22Rv1 (cell line): ENCODE data around the gene MAP6.

Experiments used
- H3K27ac ChIP-seq: fragments of 450-650 bp; 2 replicates; pipeline ENCODE4 v1.5.1; 2017
- CTCF ChIP-seq: fragments of 450-650 bp; IDR thresholded peaks from 2 replicates; pipeline ENCODE4 v1.5.1; 2017; ENCODE audit warnings: mild to moderate bottlenecking
- ZFX ChIP-seq: fragments of 450-650 bp; IDR thresholded peaks from 2 replicates; pipeline ENCODE4 v1.6.1; 2017; ENCODE audit warnings: antibody characterized with exemption, borderline replicate concordance

MAP6 gene

GRCh38 chr11:75642402-75643113 lies 26.3 kb downstream of the MAP6 start:
- no peak for TF ChIP-seq ZFX
- TF ChIP-seq CTCF, result no peak
- no peak overlapping the region for H3K27ac ChIP-seq

DNA sequence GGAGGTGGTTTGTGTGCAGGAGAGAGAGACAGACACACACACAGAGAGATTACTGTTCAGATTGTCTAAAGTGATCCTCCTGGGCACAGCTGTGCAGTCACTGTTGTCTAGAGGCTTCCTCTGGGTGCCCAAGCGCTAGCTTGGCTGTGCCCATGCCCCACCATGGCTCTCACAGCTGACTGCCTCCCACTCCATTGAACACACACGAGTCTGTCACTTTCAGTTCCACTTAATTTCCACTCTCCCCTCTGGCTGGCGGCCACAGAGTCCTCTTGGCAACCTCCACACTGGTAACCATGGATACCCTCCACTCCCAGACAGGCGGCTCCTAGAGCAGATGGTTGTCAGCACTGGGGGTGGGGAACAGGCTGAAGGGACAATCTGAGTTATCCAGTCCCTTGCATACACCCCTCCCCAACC lies 29.1 kb downstream of the MAP6 start:
- no peak overlapping the region for H3K27ac ChIP-seq
- no peak for TF ChIP-seq CTCF
- TF ChIP-seq ZFX, result no peak

GRCh38 chr11:75637998-75638397 lies 30.8 kb downstream of the MAP6 start:
- TF ChIP-seq ZFX (no peak), CTCF (no peak)
- H3K27ac ChIP-seq, result no peak overlapping the region

- no peak overlapping the region for H3K27ac ChIP-seq
- TF ChIP-seq ZFX (no peak), CTCF (no peak)
These were observed 33.6 kb downstream of the MAP6 start for GRCh38 chr11:75635066-75635862.

- no peak overlapping the region for H3K27ac ChIP-seq
- TF ChIP-seq CTCF (no peak), ZFX (no peak)
These were observed 35.3 kb downstream of the MAP6 start for GRCh38 chr11:75633409-75634066.

DNA sequence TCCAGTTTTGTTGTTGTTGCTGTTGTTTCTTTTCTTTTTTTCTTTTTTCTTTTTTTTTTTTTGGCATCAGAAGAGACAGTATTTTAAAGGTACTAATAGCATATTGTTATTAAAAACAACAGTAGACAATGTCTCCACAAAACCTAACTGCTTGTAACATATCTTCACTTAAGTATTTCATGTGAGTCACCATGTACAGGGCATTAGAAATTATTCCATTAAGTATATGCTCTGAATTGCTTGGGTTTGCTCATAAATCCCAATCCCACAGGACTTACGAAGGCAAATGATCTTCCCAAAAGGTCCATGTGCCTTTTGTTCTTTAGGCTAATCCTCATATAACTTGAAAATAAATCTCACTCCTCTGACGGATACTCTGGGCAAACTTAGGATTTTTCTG lies 35.9 kb downstream of the MAP6 start:
- no peak overlapping the region for H3K27ac ChIP-seq
- TF ChIP-seq CTCF (no peak), ZFX (no peak)

DNA sequence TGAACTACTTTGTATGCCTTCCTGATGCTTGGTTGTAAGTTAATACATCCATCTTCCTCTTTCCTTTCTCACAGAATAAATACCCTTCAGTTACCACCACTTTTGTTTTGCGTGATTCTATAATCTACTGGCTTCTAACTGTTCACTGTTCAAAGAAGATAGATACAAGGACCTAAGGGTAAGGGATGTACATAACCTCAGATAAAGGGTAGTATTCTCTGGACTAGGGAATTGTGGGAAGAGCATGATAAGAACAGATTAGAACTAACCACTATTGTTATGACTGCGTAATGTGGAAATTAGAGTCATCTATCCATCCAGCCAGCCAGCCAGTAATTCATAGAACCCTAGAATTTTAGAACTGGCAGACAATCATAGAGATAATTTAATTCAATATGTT lies 36.4 kb downstream of the MAP6 start:
- H3K27ac ChIP-seq, result no peak overlapping the region
- TF ChIP-seq ZFX, result no peak
- TF ChIP-seq CTCF, result no peak
